Muscle layer of colon (tissue), 2 donors: ENCODE data around the gene HIPK1.

Experiments
- H3K27ac ChIP-seq: one replicate; pipeline ENCODE4 v1.7.0; 2013; ENCODE audit warnings: low read depth, mild to moderate bottlenecking, low read length, moderate library complexity
- H3K27me3 ChIP-seq, 2 donors: one replicate each; pipeline ENCODE4 v1.7.0; 2013; ENCODE audit warnings: low read length in 2 of 2, mild to moderate bottlenecking in 2 of 2; ENCODE audit not compliant: insufficient read depth in 2 of 2, control insufficient read depth in 1 of 2
- H3K36me3 ChIP-seq: one replicate; pipeline ENCODE4 v1.7.0; 2013; ENCODE audit warnings: mild to moderate bottlenecking, low read length; ENCODE audit not compliant: insufficient read depth
- H3K4me1 ChIP-seq: one replicate; pipeline ENCODE4 v1.7.0; 2013; ENCODE audit warnings: mild to moderate bottlenecking, low read length; ENCODE audit not compliant: insufficient read depth
- H3K4me3 ChIP-seq, 2 donors: one replicate each; pipeline ENCODE4 v1.7.0; 2013; ENCODE audit warnings: low read length in 2 of 2, low read depth in 1 of 2, mild to moderate bottlenecking in 1 of 2, moderate library complexity in 1 of 2
- H3K9ac ChIP-seq: one replicate; pipeline ENCODE4 v1.7.0; 2013; ENCODE audit warnings: low read length
- H3K9me3 ChIP-seq: one replicate; pipeline ENCODE4 v1.7.0; 2013; ENCODE audit warnings: mild to moderate bottlenecking, low read length
- donor health status: abdominal sarcoma.
- donor health status: Adenocarcinoma of cecum.

Gene HIPK1

DNA sequence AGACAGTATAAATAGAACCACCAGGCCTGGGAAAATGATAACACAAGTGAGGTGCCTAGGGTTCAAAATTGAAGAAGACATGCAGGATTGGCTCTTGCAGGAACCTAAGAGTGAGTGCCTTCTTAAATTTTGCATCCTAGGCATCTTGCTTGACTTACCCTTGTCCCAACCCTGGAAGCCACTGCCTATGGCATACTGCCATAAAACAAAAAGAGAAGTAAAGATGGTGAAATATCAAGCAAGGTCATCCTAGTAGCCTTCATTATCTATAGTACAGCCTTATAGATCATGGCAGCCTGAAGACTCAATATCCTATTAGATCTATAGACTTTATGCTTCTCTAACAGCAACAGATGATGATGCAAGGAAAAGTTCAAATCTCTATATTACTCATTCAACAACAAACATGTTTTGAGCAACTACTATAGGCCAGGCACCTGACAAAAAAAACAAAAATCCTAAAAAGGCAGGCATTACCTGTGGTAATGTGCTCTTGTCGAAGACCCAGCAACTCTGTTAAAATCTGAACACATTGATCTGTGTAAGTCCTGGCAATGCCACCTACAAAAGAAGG lies 30.8 kb upstream of the HIPK1 start:
- H3K4me1 ChIP-seq: peaks cover 2% of the 10 kb centered on the region
- no peaks in the 10 kb centered on the region for H3K27me3 ChIP-seq
- H3K9ac ChIP-seq: no peak overlapping the region
- H3K27ac ChIP-seq: no peak overlapping the region
- no peak overlapping the region for H3K4me3 ChIP-seq
- H3K9me3 ChIP-seq: no peaks in the 10 kb centered on the region
- peaks cover 43% of the 10 kb centered on the region for H3K36me3 ChIP-seq

DNA sequence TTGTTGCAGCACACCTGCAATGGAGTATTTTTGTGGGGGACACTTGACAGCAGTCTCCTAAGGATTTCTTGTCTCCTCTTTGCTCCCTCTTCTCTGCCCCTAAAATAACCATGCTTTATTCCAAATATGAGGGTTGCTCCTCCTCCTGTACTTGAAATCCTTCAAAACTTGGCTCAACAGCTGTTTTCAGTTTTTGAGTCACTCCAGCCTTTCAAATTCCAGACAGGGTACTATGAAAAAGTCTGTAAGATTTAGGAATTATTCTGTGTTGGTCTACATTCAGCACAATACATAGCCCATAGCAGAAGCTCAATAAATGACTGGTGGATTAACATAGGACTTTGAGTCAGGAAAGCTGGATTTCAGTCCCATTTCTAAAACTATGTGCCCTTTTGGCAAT lies 30.0 kb upstream of the HIPK1 start:
- Histone ChIP-seq H3K36me3 (peaks cover 43% of the 10 kb centered on the region), H3K27me3 (no peaks in the 10 kb centered on the region), H3K9me3 (no peaks in the 10 kb centered on the region), H3K4me1 (peaks cover 10% of the 10 kb centered on the region), H3K27ac (no peak overlapping the region), H3K9ac (no peak overlapping the region), H3K4me3 (no peak overlapping the region)

DNA sequence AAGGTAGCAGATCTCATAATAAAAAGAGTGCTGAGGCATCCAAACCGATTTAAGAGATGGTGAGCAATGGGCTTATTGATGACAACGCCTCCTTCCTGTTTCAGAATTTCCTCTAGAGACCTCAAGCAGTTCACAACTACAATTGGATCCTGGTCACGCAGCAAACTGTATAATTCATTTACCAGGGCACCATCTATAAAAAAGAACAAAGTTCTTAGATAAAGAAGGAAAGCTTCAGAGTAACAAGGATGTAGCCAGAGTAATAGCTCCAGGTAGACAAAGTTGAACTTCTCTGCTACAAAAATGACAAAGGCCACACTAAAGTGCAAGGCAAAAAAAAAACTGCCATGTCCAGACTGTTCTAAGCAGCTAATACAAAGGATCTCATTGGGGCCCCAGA lies 27.9 kb upstream of the HIPK1 start:
- no peaks in the 10 kb centered on the region for H3K27me3 ChIP-seq
- no peaks in the 10 kb centered on the region for H3K9me3 ChIP-seq
- H3K4me3 ChIP-seq: no peak overlapping the region
- peaks cover 15% of the 10 kb centered on the region for H3K4me1 ChIP-seq
- peaks cover 30% of the 10 kb centered on the region for H3K36me3 ChIP-seq
- no peak overlapping the region for H3K9ac ChIP-seq
- no peak overlapping the region for H3K27ac ChIP-seq

DNA sequence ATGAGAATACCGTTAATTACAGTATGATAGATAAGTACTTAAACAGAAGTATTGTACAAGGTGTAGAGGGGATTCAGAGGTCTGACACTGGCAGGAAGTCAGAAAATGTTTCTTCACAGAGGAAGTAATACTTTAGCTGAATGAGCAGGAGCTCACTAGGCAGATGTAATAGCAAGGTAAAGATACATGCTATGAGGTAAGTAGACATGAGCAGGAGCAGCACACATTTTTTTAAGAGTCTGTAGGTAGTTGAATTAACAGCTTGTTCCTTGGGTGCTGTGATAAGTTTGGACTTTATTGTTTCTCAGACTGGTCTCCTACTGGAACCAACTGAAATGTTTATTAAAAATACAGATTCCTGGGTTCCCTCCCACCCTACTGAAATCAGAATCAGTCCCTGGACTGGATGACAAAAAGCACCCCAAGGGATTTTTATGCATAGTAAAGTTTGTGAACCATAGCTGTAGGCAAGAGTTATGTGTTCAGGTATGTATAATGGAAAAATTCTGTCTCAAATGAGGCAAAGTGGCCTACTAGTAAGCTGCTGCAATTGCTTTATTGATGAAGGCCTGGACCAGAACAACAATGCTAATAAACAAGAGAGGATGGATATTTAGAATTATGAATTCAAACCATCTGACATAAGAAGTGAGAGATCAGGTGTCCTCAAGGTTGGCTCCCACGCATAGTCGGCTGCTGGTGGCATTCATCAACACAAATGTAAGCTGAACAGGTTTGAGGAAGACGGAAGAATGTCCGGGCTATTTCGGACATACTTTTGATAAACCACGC lies 25.4 kb upstream of the HIPK1 start:
- Histone ChIP-seq H3K9me3 (no peaks in the 10 kb centered on the region), H3K4me3 (peak overlapping the region; percentile 40 to 87), H3K27ac (peak overlapping the region; percentile 94), H3K27me3 (no peaks in the 10 kb centered on the region), H3K4me1 (peaks cover 15% of the 10 kb centered on the region), H3K36me3 (peaks cover 24% of the 10 kb centered on the region), H3K9ac (peak overlapping the region; percentile 79)

DNA sequence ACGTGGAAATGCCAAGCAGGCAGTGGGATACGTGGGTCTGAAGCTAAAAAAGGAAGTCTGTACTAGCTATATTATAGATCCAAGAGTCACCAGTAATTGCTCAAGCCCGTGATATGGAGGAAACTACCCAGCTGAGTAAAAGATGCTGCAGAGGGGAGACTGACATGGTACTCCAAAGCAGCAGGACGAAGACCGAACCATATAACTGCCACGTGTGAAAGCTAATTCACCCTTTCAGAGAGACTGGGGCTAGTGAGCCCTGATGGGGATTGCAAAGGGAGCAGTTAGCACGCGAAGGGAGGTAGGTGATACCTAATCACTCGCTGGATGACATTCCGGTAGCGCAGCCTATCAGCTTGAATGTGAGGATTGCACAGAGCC lies 24.8 kb upstream of the HIPK1 start:
- Histone ChIP-seq H3K4me3 (peak overlapping the region; percentile 40 to 87), H3K4me1 (peaks cover 15% of the 10 kb centered on the region), H3K27ac (peak overlapping the region; percentile 94), H3K9ac (peak overlapping the region; percentile 79), H3K9me3 (no peaks in the 10 kb centered on the region), H3K27me3 (no peaks in the 10 kb centered on the region), H3K36me3 (peaks cover 23% of the 10 kb centered on the region)

DNA sequence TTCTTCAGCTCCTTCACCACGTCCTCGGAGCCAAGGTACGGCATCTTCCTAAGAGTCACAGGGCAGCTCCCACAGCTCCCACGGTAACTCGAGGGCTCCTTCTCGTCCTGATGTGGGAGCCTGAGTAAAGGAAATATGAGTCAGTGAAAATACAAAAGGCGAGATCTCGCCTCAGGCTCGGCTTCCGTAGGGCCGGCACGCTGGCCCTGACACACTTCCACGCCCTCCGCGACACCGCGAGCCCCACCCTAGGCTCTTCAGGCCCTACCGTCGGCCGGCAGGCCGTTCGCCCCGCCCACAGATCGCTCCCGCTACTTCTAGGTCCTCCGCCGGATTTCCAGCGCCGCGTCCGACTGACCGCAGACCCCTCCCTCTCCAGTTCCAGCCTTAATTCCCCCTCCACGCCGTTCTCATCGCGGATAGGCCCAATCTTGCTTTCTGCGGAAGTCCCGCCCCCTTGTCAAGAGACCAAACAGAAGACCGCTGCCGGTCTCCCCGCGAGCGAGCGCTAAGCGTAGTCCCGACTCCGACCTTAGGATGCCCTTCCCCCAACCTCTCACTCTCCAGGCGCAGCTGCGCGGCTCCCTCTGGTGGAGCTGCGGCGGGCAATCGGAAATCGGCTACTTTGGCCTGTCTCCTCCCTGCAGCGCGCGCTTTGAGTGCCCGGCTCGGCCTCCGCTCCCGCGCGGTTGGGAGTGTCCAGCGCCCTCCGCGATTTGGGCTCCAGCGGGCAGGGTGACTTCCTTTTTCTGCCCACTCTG lies 24.3 kb upstream of the HIPK1 start, which contains the start of the genes AP4B1 and DCLRE1B:
TSS of gene AP4B1 (minus strand) at position 126 of the 761 bp plus-strand sequence. CDS start at position 44, 82 bp downstream.
TSS of gene DCLRE1B (plus strand) at position 653 of the 761 bp plus-strand sequence. CDS start 261 bp downstream, outside the sequence.
- H3K36me3 ChIP-seq: peaks cover 17% of the 10 kb centered on the region
- no peaks in the 10 kb centered on the region for H3K27me3 ChIP-seq
- H3K4me3 ChIP-seq: peak within 1 kb of the TSS; percentile 63 to 95
- no peaks in the 10 kb centered on the region for H3K9me3 ChIP-seq
- peak within 1 kb of the TSS; percentile 79 for H3K9ac ChIP-seq
- H3K27ac ChIP-seq: peak within 1 kb of the TSS; percentile 94
- H3K4me1 ChIP-seq: peaks cover 15% of the 10 kb centered on the region

DNA sequence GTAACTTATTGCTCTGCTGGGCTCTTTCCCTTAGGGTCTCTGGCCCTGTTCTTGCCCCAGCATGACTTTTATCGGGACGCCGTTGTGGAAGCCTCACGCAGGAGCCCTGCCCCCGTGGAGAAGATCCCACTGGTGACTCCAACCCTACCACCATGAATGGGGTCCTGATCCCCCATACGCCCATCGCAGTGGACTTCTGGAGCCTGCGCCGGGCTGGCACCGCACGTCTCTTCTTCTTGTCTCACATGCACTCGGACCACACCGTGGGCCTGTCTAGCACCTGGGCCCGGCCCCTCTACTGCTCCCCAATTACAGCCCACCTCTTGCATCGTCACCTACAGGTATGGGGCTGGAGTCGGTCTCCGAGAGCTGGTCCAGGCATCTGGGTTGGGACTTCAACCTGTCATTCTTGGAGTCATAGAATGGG lies 23.7 kb upstream of the HIPK1 start:
- peaks cover 17% of the 10 kb centered on the region for H3K36me3 ChIP-seq
- peak overlapping the region; percentile 79 for H3K9ac ChIP-seq
- no peaks in the 10 kb centered on the region for H3K9me3 ChIP-seq
- peaks cover 15% of the 10 kb centered on the region for H3K4me1 ChIP-seq
- peak overlapping the region; percentile 90 for H3K27ac ChIP-seq
- no peaks in the 10 kb centered on the region for H3K27me3 ChIP-seq
- peak overlapping the region; percentile 63 to 95 for H3K4me3 ChIP-seq

DNA sequence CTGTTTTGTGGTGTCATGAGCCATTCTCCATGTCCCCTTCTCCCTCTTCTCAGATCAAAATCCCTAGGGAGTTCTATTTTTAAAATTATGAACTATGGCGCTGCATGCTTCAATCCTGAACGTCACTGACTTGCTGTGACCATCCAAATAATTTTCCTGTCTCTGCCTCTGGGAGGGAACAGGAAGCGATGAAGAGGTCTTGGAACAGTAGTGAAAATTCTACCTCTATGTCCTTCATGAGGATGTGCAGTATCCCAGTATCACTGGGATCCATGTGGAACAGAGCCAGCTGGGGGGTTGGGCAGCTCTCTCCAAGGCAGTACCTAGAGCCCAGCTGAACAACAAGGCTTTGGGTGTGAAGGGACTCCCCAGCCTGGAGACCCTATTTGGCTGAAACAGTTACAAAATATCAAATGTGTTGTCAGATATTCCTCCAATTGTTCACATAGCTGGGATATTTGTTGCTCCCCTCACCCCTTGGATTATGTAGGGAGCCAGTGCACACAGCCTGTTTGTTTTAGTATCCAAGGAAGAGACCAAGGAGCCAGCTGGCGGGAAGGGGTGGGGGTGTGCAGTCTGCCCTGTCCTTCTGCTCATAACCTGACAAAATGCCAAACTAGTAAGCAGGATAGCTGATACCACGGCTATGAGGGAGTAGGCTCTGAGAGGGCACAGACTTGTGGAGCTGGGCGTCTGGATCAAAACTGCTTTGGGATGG lies 16.4 kb upstream of the HIPK1 start:
- no peaks in the 10 kb centered on the region for H3K27me3 ChIP-seq
- peak overlapping the region; percentile 50 for H3K27ac ChIP-seq
- H3K9me3 ChIP-seq: no peaks in the 10 kb centered on the region
- peaks cover 13% of the 10 kb centered on the region for H3K4me1 ChIP-seq
- H3K4me3 ChIP-seq: no peak overlapping the region
- H3K36me3 ChIP-seq: peaks cover 32% of the 10 kb centered on the region
- no peak overlapping the region for H3K9ac ChIP-seq

DNA sequence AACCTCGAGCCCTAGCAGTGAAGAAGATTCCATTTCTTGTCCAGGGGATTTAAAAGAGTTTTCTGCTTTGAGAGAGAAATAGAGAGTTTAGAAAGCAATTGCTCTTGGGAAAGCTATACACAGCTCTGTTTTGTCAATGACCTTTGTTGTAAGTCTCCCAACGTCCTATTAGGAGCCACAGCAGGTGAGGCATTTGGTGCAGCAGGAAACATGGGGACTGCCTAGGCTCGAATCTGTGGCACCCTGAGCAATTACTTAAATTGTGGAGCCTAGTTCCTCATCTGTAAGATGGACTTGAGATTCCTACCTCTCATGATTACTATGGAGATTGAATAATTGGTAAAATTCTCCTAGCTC lies 15.8 kb upstream of the HIPK1 start:
- Histone ChIP-seq H3K9me3 (no peaks in the 10 kb centered on the region), H3K9ac (no peak overlapping the region), H3K4me1 (peaks cover 13% of the 10 kb centered on the region), H3K27ac (peak overlapping the region; percentile 50), H3K27me3 (no peaks in the 10 kb centered on the region), H3K36me3 (peaks cover 27% of the 10 kb centered on the region), H3K4me3 (no peak overlapping the region)

DNA sequence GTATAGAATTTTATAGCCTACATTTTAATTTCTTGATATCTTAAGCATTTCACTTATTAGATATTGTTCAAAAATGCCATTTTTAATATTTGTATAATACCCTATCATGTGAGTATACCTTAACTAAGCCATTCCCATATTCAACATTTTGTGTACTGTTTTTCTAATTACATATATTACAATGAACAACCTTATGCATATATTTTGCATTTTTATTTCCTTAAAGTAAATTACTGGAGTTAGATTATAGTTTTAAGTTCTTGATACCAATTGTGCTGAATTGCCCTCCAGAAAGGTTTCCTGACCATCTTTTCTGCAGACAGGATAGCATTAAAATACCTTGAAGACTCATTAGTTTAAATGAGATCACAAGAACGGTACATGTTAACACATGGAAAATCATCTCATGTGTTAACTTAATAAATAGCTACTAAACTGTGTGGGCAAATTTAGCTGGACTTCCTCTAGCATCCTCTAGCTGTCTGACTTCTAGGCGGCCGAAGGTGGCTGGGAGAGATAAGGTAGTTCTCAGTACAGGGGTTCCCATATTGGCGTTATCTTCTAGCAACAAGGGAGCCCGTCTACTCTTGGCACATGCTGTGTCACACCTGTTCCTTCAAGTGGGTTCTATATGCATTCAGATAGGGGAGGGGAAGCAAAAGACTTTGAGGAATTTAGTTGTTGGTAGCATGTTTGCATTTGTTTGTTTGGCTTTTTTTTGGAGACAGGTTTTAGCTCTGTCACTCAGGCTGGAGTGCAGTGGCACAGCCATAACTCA lies 15.0 kb upstream of the HIPK1 start:
- no peaks in the 10 kb centered on the region for H3K27me3 ChIP-seq
- H3K4me1 ChIP-seq: peaks cover 13% of the 10 kb centered on the region
- H3K9me3 ChIP-seq: no peaks in the 10 kb centered on the region
- H3K36me3 ChIP-seq: peaks cover 21% of the 10 kb centered on the region
- no peak overlapping the region for H3K27ac ChIP-seq
- no peak overlapping the region for H3K9ac ChIP-seq
- no peak overlapping the region for H3K4me3 ChIP-seq
